ENCODE measurements around the gene GIT1.

The GIT1 gene

DNA sequence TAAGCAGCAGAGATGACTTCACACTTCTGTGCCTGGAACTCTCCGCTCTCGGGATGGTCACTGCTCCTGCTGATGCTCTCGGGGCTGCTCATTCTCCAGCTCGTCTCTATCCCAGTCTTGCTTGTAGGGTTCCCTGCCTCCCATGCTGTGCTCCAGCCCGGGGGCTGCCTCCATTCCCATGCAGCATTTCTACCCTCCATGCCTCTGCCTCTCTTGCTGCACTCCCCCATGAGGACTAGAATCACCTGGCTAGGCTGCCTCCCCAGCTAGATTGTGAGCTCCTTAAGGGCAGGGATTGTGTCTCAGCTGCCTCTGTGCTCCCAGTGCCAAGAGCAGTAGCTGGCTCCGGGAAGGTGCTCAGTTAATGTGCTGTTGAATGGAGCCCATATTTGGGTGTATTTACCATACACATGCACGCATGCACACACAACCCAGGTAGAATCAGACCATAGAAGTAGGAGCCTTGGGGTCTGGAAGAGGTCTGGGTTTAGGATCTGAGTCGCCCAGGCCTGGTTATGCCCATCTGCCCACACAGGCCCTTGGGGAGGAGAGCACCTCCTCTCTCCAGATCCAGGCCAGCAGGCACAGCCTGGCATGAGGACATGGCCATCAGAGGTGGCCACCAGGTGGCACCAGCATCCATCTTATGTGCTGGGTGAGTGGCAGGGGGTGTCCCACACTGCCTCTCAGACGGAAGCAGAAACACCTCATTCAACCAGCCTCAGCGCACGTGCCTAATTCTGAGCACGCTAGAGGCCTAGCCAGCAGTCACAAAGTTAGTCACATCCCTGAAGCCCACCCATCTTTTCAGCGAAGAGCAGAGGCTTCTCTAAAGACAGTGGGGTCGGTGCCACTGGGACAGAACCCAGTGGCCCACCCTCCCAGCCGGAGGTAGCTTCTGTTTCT is 9.3 kb downstream of the GIT1 start:
- DNase-seq (ENCODE audit: low spot score): no peak

DNA sequence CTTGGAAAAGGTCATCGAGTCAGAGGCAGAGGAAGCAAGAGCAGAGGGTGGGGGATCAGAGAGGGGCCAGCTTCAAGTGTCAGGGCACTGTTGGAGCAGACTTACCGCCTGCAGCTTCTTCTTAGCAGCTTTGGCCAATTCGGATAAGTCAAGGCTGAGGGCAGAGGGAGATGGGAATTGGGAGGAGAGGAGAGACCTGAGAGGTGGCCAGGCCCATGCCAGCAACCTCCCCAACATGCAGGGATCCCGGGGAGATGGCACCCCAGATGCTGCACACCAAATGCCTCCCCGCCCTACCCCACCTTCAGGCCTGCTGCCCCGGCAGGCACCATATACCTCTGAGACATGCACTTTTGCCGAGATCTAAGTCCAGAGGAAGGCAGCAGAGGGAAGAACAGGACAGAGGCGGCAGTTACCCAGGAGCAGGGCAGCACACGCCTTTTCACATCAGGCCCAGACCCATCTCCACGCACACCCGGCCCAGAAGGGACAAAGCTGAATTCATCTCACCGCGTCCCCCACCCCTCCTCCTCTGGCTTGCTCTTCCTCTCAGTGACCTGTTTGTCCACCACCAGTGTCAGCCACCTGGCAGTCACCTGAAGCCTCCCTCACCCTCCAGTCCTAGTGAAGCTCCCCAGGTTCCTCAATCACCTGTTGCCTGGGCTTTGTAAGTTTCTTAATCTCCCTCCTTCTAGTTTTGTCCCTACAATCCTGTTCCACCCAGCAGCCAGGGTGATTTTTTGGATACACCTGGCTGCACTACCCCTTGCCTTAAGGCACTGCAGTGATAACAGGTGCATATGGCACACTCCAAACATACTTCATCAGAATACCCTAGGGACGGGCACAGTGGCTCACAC is 10.6 kb downstream of the GIT1 start:
- DNase-seq (ENCODE audit: low spot score): no peak

DNA sequence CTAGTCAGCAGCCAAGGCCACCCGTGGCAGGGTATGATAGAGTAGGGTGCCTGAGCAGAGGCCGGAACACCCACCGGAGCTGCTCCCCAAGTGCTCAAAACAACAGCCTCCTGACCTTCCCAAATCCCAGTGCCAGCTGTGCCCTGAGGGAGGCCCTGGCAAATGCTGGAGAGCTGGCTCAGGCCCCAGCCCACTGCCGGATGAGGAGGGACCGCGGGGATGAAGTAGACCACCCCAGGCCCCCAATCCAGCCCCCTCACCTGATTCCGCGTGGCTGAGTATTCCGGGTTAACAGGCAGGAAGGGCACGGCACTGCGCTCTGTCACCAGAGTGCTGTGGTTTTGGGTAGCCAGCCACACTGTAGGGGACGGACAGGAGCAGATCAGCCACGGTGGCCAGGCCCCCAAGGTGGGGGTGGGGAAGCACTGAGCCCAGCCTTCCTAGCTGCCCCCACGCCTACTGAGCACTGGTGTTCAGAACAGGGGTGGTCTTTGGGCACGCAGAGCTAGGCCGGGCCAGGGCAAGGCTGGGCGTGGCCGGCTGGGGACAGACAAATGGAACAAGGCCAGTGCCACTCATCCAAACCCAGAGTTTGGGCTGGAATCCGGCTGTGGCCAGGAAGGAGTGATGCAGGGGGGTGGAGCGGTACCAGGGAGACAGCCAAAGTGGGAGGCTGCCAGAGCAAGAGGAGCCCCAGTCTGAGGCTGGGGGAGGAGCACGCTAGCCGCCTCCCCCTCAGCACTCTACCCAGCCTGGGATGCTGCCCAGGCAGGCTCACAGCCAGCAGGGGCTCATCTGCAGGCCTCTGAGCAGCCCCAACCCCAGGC is 11.8 kb downstream of the GIT1 start:
- no peak for DNase-seq (ENCODE audit: low spot score)

DNA sequence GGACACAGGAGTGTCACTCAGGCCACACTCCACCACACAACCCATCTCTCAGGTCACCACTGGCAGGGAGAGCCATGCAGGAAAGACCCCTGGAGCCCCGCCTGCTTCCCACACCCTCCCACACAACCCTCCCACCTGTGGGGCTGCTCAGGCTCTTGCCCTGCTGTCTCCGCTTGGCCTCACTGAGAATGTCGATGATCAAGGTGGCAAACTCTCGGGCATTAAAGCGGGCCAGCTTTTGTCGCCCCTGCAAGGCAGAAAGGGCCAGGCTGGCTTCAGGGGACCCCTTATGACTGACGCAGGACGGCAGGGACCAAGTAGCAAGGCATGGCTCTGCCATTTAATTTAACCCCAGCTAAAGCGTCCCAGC is 12.5 kb downstream of the GIT1 start:
- no peak for DNase-seq (ENCODE audit: low spot score)

DNA sequence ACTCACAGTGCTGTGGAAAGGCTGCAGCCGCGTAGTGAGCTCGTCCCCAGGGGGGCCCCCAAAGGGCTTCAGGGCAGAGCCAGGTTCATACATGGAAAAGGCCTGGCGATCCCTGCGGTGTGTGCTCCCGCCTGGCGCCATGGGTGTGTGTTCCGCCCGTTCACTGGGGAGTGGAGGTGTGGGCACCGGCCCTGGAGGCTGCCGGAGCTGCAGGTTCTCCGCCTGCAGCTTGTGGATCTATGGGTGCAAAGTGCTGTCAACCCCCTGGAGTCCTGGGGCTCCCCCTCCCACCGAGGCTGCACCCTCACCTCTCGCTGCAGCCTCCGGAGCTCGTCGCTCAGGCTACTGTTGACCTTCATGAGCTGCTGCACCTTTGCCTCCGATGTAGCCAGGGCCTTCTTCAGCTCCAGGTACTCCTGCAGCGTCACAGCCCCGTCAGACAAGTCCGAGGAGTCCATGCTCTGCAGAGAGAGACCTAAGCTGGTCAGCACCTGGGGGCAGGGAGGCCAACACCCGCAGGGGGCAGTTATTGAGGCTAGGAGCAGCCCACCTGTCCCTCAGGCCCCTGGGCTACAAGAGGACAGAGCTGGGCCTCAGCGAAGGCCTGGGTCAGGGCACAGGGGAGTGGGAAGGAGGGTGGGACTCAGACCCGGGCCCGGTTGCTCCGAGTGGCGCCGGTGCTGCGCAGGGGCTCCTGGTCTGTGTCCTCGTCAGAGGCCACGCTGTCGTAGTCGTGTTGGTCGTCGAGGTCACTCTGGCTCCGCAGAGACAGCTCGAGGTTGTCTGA is 13.0 kb downstream of the GIT1 start:
- DNase-seq (ENCODE audit: low spot score): no peak

DNA sequence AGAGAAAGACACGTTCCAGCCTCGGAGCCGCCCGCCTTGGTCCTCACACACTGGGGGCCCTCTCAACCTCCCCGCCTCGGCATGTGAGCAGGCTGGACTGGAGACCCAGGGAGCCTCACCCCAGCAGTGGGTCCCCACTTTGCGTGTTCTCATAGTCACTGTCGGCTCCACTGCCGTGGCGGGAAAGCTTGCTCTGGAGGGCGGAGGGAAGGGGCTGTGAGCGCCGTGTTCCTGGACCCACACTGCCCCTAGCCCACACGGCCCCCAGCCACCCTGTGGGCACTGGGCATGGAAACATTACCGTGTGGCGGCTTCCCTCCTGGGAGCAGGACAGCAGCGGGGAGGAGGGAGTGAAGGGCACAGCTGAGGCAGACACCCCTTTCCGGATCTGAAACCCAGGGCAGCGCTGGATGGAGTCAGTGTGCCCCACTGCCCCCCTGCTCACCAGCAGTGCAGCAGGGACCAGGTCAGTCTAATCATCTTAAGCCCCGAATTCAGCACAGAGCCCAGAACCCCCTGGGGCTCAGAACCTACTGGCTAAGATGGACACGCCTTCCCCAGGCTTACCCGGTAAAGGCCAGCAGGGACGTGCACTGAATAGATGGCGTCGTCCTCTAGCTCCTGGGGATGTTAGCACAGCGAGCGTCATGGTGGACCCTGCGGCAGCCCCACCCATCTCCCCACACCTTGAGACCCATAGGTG is 13.8 kb downstream of the GIT1 start:
- DNase-seq (ENCODE audit: low spot score): no peak

DNA sequence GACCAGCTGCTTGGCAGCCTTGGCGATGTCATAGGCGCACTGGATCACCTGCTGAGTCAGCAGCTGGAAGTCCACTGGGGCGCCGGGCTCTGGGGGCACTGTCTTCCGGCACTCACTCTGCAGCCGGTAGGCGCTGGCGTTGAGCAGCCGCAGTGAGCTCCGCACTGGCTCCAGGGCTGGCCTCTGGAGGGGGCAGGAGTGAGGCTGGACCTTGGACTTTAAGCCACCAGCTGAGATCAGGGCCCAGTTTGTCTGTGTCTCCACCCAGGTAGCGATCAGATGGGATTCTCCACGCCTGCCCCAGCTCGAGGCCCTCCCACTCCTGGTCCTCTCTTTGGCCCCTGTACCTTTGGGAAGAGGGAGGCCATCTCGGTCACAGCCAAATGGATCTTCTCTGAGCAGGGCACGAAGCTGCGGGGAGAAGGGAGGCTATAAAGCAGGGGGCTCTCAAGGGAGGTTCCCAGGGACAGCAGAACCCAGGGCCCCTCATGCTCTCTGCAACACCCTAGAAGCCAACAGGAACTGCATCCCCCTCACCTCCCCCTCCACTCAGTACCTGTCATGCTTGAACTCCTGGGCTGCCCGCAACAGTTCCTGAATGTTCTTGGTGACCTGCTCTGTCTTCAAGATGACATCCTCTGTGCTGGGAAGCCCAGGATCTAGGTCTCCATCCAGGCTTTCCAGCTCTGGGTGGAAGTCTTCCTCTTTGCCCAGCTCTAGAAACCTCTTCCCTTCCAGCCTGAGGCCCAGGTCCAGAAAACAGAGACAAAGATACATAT is 14.5 kb downstream of the GIT1 start:
- no peak for DNase-seq (ENCODE audit: low spot score)

DNA sequence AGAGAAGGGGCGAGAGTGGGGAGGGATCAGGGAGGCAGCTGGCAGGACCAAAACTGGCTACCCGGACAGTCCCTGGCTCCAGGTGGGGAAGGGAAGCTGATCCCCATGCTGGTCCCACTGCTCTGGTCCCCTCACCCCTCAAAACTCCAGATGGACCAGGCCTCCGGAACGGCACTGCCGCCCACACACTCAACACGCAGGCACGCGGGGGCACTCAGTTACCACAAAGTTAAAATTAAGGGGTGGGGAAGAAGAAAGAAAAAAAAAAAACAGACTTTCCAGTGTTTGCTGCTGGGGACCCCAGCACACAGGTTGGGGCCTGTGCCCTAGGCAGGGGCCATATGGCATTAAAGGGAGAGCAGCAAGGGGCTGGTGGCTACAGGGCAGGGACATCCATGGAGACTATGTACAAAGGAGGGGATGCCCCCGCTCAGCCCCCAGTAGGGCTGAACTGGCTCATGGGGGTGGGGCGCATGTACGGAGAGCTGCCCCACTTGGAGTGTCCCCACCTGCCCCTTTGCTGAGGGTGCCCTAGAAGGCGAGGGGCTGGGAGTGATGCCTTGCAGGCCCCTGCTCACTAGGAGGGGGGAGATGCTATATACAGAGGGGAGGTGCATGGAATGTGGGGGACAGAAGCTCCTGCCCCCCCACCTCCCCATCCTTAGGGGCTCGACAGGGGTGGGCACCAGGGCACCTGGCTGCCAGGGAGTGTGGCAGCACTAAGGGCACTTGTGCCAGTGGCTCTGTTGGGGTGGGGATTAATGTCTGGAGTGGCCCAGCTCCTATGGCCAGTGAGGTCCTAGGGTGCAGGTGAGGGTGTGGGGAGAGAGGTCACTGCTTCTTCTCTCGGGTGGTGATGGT is 15.3 kb downstream of the GIT1 start:
- no peak for DNase-seq (ENCODE audit: low spot score)

DNA sequence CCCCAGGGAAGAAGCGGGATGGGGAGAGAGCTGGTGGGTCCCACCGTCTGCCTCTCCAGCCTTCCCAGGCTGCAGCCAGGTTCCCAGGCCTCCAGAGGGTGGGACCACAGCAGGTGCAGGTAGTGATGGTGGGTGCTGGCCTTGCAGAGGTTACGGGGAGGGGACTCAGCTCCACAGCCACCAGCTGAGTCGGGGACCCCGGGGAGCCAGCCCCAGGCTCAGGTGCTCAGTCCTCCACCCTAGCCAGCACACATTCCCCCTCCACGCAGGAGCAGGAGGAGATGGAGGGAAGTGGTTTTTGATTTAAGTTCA is 15.9 kb downstream of the GIT1 start:
- DNase-seq (ENCODE audit: low spot score): no peak

DNA sequence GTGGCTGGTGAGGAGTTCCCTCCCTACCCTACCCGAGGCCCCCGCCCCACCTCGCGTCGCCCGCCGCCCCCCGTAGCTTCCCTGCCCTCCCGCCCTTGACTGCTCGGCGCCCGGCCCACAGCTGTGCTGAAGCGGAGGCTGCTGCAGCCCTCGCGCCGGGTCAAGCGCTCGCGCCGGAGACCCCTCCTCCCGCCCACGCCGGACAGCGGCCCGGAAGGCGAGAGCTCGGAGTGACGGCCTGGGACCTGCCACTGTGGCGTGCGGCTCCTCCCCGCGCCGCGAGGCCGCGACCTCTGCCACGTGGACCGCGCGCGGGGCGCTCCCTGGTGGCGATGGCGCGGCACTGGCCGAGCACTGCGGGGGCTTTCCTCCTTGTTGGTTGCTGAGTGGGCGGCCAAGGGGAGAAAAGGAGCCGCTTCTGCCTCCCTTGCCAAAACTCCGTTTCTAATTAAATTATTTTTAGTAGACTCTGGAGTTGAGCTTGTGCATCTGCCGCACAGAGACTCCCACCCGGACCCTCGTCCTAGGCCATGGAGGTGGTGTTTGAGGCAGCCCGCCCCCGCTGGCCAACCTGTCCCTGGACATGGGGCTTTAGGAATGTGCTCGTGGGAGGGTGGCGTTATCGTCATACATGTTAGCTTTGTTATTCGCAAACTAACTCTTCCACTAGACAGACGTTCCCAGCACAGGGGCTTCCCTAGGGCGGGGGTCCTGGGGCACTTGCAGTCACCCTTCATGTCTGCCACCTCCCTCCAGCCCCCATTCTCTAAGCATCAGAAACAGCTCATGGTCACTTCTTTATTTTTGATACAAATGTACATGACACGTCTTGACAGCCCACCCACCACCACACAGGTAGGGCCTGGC is 16.5 kb downstream of the GIT1 start:
- DNase-seq (ENCODE audit: low spot score): no peak

DNA sequence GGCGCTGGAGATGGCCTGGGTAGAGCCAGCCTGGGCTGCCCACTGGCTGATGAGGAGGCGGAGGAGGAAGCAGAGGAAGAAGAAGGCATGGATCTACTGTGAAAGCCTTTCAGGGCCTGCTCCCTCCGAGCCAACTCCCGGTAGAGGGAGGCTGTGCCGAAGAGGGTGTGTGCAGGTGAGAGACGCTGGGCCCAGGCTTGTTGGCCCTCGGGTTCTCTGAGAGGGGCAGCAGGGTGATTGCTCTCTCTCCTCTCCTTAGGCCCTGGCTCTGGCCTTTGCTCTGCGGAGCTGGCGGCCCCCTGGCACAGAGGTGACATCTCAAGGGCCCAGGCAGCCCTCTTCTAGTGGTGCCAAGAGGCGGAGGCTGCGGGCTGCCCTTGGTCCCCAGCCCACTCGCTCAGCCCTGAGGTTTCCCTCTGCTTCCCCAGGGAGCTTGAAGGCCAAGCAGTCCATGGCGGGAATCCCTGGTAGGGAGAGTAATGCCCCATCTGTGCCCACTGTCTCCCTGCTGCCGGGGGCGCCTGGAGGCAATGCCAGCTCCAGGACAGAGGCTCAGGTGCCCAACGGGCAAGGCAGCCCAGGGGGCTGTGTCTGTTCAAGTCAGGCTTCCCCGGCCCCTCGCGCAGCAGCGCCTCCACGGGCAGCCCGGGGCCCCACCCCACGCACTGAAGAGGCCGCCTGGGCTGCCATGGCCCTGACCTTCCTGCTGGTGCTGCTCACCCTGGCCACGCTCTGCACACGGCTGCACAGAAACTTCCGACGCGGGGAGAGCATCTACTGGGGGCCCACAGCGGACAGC is 17.4 kb downstream of the GIT1 start:
- DNase-seq (ENCODE audit: low spot score): no peak

DNA sequence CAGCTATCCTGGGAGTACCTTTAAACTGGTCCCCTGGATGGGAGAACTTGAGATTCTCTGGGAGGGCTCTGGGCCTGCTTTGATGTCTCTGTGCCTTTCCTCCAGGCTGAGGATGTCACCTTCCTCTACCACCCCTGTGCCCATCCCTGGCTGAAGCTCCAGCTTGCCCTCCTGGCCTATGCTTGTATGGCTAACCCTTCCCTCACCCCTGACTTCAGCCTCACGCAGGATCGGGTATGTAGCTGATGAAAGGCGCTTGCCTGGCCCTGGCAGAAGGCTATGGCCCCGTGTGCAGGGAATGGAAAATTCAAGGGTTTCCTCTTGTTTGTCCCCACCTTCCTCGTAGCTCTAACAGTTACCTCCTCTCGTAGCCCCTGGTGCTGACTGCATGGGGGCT is 18.0 kb downstream of the GIT1 start:
- DNase-seq (ENCODE audit: low spot score): no peak

DNA sequence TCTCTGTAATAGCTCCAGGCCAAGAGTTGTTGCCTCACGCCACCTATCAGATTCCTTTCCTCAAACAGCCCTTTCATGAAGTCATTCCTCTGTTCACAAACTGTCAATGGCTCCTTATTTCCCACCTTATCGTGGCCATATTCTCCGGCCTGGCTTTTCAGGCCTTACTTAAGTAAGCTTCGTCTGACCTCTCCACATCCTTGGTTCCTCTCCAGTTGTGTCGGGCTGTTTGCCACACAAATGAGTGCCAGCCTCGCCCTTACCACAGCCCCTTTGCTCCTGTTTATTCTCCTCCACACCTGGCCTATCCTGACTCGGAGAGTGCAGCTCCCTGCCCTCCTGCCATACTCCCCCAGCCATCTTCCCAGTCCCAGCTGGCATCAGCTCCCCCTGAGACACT is 18.9 kb downstream of the GIT1 start:
- DNase-seq (ENCODE audit: low spot score): no peak

DNA sequence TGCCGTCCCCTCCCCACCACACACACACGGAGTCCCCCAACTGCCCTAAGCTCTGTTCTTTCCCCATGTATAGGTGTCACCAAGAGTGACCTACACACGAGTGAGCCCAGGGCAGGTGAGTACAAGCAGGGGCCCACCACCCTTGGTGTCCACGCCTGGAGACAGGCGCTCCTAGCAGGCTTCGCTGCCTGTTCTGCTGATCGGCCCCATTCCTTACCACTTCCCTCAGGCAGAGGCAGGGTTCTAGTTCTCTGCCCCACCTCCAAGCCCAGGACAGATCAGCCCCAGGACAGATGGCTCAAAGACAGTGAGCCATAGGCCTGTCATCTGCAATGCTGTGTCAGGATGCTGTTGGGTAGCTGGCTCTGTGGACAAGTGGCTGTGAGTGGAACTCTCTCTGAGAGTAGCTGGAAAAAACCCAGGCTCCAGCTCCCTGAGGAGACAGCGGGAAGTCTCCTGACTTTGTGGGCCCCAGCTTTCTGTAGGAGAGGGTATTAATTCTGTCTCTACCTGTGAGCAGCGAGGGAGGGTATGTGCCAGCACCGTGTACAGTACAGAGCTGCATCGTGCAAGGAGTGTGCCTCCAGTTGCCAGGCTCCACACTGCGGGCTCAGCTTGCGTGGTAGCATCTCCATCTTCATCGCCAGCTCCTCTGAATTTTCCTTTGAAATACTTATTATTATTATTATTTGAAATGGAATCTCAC is 20.1 kb downstream of the GIT1 start:
- no peak for DNase-seq (ENCODE audit: low spot score)

DNA sequence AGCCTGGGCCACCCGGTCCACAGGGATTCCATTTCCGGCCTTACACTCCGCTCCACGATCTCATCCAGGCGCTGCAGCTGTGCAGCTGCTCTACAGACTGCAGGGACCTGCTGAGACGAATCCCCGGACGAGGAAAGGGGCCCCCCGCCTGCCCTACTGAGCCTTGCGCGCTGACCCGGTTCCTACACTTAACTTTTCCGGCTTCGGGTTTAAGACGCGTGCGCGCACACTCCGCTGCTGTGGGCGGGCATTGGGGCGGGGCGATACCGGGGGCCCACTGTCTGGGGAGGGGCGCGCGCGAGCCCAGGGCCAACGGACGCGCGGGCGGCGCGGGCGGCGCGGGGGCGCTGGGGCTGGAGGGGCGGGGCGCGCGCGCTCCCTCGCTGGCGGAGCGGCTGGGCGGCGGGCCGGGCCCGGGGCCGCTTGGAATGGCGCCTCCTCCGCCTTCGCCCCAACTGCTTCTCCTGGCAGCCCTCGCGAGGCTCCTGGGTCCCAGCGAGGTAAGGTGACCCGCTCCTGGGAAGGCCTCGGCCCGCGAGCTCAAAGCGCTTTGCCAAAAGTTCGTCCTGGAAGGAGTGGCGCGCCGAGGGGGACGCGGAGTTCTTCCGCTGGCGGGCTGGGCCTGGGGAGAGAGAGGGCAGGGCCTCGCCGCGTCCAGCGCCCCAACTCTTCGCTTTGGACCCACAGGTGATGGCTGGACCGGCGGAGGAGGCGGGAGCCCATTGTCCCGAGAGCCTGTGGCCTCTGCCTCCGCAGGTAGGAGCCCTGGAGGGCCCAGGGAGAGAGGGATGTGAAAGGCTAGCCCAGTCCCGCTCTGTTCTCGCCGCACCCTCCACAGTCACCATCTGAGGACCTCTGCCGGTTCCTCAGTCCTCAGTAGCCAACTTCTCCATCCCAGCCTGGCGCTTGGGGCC is 20.9 kb downstream of the GIT1 start, which contains the start of gene TP53I13:
Gene TP53I13 (plus strand): TSS at position 371 of the 914 bp plus-strand sequence. CDS start 58 bp downstream, at position 429.
- DNase-seq (ENCODE audit: low spot score): no peak

Measured in putamen (tissue), 1 donor.